HepG2 (cell line): ENCODE data around the gene SRSF3. TPM values are rescaled to one million over a fixed set of nuclear protein-coding genes. Genes with fewer than 3 reads are reported as not detected.

ENCODE experiments used
- ATF7-NPFF ChIP-seq: sonication (generic); formaldehyde crosslinking; IDR thresholded peaks from 2 replicates; pipeline ENCODE4 v1.8.1; 2023; ENCODE audit warnings: mild to moderate bottlenecking, low read depth, missing genetic modification reagents, moderate library complexity
- CC2D1A ChIP-seq: sonication (generic); formaldehyde crosslinking; IDR thresholded peaks from 2 replicates; pipeline ENCODE4 v1.8.1; 2023; ENCODE audit warnings: mild to moderate bottlenecking, missing genetic modification reagents
- DR1 ChIP-seq: sonication (generic); formaldehyde crosslinking; IDR thresholded peaks from 2 replicates; pipeline ENCODE4 v1.8.0; 2021; ENCODE audit warnings: mild to moderate bottlenecking, missing genetic modification reagents, inconsistent platforms
- HOXA7 ChIP-seq: sonication (generic); formaldehyde crosslinking; IDR thresholded peaks from 2 replicates; pipeline ENCODE4 v1.8.1; 2022; ENCODE audit warnings: mild to moderate bottlenecking, missing genetic modification reagents, moderate library complexity
- MTA1 ChIP-seq: sonication (generic); formaldehyde crosslinking; IDR thresholded peaks from 2 replicates; pipeline ENCODE4 v1.4.0; 2020; ENCODE audit warnings: missing genetic modification reagents, mild to moderate bottlenecking, borderline replicate concordance
- NFIC ChIP-seq: IDR thresholded peaks from 2 replicates; pipeline ENCODE4 v1.6.1; 2012; ENCODE audit warnings: mild to moderate bottlenecking, low read length, inconsistent platforms
- NFYC ChIP-seq: IDR thresholded peaks from 2 replicates; pipeline ENCODE4 v1.6.1; 2016; ENCODE audit warnings: missing genetic modification reagents, missing compliant biosample characterization
- PHB2 ChIP-seq: fragments of 450-650 bp; IDR thresholded peaks from 2 replicates; pipeline ENCODE4 v1.6.1; 2018; ENCODE audit not compliant: partially characterized antibody
- PHF8 ChIP-seq: sonication (generic); formaldehyde crosslinking; IDR thresholded peaks from 2 replicates; pipeline ENCODE4 v1.5.0; 2020; ENCODE audit warnings: missing genetic modification reagents
- ZNF253 ChIP-seq: sonication (generic); formaldehyde crosslinking; IDR thresholded peaks from 2 replicates; pipeline ENCODE4 v1.8.0; 2022; ENCODE audit warnings: mild to moderate bottlenecking, missing genetic modification reagents, borderline replicate concordance
- polyA plus RNA-seq, 8 experiments: library from polyadenylated mRNA; depleted of rRNA in 3 of 8; stranded (reverse) in 7 of 8; unstranded in 1 of 8; fragments of >200 nt; fragmentation: Illumina TruSeq in 4 of 8; extraction: Trizol in 4 of 8; gene quantifications; 2 replicates each; pipeline versions ENCODE4 v1.2.1 to v1.2.3, GENCODE V29; 2011 to 2016; ENCODE audit warnings: low read depth in 4 of 8, missing spikeins in 1 of 8, mixed read lengths in 1 of 8; ENCODE audit not compliant: insufficient read depth in 1 of 8
- total RNA-seq, 5 experiments: library from RNA; depleted of rRNA; stranded (reverse); fragments of >200 nt; fragmentation: Illumina TruSeq; extraction: Trizol; gene quantifications; 2 replicates each; pipeline ENCODE4 v1.2.3, GENCODE V29; 2016; ENCODE audit warnings: low read depth in 1 of 5
- TF ChIP-seq, protein P1 (sequence below): sonication (generic); formaldehyde crosslinking; IDR thresholded peaks from 2 replicates; pipeline ENCODE4 v1.5.0; 2020; ENCODE audit warnings: mild to moderate bottlenecking, missing genetic modification reagents, borderline replicate concordance
- TF ChIP-seq, protein P2 (sequence below): IDR thresholded peaks from 2 replicates; pipeline ENCODE4 v1.6.1; 2016; ENCODE audit warnings: low read depth
- TF ChIP-seq, protein P3 (sequence below): fragments of 450-650 bp; IDR thresholded peaks from 2 replicates; pipeline ENCODE4 v1.6.1; 2016
- TF ChIP-seq, protein P4 (sequence below): sonication (generic); formaldehyde crosslinking; IDR thresholded peaks from 2 replicates; pipeline ENCODE4 v1.5.0; 2020; ENCODE audit warnings: missing genetic modification reagents
- TF ChIP-seq, protein P5 (sequence below): sonication (generic); formaldehyde crosslinking; conservative IDR thresholded peaks from 2 replicates; pipeline ENCODE4 v1.5.0; 2020; ENCODE audit warnings: missing genetic modification reagents

Gene SRSF3
- total and polyA plus RNA-seq, 2 of the 13 experiments (the other 11 are each of a cell fraction or from before 2014, with no cell fraction given), result 206 to 684 TPM

DNA sequence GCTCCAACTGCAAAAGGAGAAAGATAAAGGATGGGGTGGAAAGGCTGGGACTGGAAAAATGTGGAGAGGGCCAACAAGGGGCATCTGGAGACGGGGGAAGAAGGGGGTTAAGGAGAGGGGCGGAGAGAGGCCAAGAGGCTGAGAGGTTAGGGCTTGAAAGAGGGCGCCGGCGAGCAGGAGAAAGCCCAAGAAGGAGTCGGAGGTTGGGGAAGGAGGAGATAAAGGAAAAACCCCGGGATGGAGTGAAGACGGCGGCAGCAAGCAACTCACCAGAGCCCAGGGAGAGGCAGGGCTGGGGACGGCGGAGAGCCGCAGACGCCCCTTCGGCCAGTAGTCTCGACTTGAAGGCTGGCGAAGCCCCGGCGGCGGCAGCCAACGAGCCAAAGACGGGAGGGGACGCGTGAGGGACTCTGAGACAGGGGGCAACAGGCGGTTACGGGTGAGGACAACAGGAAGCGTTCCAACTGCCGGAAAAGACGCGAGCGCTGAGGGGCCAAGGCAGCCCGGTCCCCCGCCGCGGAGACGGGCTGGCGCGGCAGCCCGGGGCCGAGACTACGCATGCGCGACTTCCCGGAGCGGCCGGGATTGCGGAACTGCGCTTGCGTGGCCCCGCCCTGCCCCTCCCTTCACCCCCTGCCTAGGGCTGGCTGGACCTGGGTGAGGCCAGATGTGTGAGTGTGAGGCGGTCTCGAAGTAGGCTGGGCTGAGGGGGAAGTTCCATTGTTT is 47.1 kb upstream of the SRSF3 start, which contains the start of gene STK38 (continued):
- TF ChIP-seq, protein P1, sequence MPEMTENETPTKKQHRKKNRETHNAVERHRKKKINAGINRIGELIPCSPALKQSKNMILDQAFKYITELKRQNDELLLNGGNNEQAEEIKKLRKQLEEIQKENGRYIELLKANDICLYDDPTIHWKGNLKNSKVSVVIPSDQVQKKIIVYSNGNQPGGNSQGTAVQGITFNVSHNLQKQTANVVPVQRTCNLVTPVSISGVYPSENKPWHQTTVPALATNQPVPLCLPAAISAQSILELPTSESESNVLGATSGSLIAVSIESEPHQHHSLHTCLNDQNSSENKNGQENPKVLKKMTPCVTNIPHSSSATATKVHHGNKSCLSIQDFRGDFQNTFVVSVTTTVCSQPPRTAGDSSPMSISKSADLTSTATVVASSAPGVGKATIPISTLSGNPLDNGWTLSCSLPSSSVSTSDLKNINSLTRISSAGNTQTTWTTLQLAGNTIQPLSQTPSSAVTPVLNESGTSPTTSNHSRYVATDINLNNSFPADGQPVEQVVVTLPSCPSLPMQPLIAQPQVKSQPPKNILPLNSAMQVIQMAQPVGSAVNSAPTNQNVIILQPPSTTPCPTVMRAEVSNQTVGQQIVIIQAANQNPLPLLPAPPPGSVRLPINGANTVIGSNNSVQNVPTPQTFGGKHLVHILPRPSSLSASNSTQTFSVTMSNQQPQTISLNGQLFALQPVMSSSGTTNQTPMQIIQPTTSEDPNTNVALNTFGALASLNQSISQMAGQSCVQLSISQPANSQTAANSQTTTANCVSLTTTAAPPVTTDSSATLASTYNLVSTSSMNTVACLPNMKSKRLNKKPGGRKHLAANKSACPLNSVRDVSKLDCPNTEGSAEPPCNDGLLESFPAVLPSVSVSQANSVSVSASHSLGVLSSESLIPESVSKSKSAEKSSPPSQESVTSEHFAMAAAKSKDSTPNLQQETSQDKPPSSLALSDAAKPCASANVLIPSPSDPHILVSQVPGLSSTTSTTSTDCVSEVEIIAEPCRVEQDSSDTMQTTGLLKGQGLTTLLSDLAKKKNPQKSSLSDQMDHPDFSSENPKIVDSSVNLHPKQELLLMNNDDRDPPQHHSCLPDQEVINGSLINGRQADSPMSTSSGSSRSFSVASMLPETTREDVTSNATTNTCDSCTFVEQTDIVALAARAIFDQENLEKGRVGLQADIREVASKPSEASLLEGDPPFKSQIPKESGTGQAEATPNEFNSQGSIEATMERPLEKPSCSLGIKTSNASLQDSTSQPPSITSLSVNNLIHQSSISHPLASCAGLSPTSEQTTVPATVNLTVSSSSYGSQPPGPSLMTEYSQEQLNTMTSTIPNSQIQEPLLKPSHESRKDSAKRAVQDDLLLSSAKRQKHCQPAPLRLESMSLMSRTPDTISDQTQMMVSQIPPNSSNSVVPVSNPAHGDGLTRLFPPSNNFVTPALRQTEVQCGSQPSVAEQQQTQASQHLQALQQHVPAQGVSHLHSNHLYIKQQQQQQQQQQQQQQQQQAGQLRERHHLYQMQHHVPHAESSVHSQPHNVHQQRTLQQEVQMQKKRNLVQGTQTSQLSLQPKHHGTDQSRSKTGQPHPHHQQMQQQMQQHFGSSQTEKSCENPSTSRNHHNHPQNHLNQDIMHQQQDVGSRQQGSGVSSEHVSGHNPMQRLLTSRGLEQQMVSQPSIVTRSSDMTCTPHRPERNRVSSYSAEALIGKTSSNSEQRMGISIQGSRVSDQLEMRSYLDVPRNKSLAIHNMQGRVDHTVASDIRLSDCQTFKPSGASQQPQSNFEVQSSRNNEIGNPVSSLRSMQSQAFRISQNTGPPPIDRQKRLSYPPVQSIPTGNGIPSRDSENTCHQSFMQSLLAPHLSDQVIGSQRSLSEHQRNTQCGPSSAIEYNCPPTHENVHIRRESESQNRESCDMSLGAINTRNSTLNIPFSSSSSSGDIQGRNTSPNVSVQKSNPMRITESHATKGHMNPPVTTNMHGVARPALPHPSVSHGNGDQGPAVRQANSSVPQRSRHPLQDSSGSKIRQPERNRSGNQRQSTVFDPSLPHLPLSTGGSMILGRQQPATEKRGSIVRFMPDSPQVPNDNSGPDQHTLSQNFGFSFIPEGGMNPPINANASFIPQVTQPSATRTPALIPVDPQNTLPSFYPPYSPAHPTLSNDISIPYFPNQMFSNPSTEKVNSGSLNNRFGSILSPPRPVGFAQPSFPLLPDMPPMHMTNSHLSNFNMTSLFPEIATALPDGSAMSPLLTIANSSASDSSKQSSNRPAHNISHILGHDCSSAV (CRISPR knock-in tag), result 0 out of 2 replicates have a peak, but pooled peaks have one; percentile 64
- TF ChIP-seq, protein P2, sequence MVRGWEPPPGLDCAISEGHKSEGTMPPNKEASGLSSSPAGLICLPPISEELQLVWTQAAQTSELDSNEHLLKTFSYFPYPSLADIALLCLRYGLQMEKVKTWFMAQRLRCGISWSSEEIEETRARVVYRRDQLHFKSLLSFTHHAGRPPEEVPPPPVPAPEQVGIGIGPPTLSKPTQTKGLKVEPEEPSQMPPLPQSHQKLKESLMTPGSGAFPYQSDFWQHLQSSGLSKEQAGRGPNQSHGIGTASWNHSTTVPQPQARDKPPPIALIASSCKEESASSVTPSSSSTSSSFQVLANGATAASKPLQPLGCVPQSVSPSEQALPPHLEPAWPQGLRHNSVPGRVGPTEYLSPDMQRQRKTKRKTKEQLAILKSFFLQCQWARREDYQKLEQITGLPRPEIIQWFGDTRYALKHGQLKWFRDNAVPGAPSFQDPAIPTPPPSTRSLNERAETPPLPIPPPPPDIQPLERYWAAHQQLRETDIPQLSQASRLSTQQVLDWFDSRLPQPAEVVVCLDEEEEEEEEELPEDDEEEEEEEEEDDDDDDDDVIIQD (CRISPR knock-in tag), result peak; percentile 62; the same call in 1 of the 2 replicates
- TF ChIP-seq ZNF253 (CRISPR knock-in tag) (no peak), ATF7-NPFF (CRISPR knock-in tag) (peak; percentile 32; the same call in 1 of the 2 replicates), DR1 (CRISPR knock-in tag) (peak; percentile 67; the same call in 1 of the 2 replicates), MTA1 (CRISPR knock-in tag) (peak; percentile 70; the same call in 1 of the 2 replicates), CC2D1A (CRISPR knock-in tag) (no peak), NFIC (no peak), PHF8 (CRISPR knock-in tag) (peak; percentile 94), PHB2 (no peak), NFYC (CRISPR knock-in tag) (no peak), HOXA7 (CRISPR knock-in tag) (no peak)
- TF ChIP-seq, protein P3, sequence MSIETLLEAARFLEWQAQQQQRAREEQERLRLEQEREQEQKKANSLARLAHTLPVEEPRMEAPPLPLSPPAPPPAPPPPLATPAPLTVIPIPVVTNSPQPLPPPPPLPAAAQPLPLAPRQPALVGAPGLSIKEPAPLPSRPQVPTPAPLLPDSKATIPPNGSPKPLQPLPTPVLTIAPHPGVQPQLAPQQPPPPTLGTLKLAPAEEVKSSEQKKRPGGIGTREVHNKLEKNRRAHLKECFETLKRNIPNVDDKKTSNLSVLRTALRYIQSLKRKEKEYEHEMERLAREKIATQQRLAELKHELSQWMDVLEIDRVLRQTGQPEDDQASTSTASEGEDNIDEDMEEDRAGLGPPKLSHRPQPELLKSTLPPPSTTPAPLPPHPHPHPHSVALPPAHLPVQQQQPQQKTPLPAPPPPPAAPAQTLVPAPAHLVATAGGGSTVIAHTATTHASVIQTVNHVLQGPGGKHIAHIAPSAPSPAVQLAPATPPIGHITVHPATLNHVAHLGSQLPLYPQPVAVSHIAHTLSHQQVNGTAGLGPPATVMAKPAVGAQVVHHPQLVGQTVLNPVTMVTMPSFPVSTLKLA, result no peak
- TF ChIP-seq, protein P4, sequence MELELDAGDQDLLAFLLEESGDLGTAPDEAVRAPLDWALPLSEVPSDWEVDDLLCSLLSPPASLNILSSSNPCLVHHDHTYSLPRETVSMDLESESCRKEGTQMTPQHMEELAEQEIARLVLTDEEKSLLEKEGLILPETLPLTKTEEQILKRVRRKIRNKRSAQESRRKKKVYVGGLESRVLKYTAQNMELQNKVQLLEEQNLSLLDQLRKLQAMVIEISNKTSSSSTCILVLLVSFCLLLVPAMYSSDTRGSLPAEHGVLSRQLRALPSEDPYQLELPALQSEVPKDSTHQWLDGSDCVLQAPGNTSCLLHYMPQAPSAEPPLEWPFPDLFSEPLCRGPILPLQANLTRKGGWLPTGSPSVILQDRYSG (CRISPR knock-in tag), result no peak
- TF ChIP-seq, protein P5, sequence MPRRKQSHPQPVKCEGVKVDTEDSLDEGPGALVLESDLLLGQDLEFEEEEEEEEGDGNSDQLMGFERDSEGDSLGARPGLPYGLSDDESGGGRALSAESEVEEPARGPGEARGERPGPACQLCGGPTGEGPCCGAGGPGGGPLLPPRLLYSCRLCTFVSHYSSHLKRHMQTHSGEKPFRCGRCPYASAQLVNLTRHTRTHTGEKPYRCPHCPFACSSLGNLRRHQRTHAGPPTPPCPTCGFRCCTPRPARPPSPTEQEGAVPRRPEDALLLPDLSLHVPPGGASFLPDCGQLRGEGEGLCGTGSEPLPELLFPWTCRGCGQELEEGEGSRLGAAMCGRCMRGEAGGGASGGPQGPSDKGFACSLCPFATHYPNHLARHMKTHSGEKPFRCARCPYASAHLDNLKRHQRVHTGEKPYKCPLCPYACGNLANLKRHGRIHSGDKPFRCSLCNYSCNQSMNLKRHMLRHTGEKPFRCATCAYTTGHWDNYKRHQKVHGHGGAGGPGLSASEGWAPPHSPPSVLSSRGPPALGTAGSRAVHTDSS, result no peak
